Breast epithelium (tissue), 3 donors: ENCODE results near the gene BRPF3.

Source experiments
- CTCF ChIP-seq, 3 donors: fragments of 450-650 bp; IDR thresholded peaks; one replicate each; pipeline ENCODE4 v1.5.1; 2016 to 2017; ENCODE audit warnings: antibody characterized with exemption in 3 of 3, mild to moderate bottlenecking in 3 of 3, moderate library complexity in 3 of 3
- POLR2A ChIP-seq: fragments of 450-650 bp; IDR thresholded peaks from one replicate; pipeline ENCODE4 v1.6.1; 2016; ENCODE audit warnings: antibody characterized with exemption, mild to moderate bottlenecking, moderate library complexity
- POLR2AphosphoS5 ChIP-seq, 3 donors: sonication (generic); formaldehyde crosslinking; IDR thresholded peaks; one replicate each; pipeline ENCODE4 v1.6.1; 2017; ENCODE audit warnings: antibody characterized with exemption in 3 of 3

DNA sequence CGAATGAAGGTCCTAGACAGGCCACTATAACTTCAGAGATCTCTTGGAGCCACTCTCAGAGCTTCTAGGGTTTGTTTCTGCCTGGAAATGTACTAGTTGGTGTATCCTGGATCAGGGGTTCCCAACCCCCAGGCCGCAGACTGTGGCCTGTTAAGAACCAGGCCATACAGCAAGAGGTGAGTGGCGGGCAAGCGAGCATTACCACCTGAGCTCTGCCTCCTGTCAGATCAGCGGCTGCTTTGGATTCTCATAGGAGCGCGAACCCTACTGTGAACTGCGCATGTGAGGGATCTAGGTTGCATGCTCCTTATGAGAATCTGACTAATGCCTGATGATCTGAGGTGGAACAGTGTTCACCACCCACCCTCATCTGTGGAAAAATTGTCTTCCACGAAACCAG, 2.4 kb downstream of the BRPF3 start:
- TF ChIP-seq POLR2AphosphoS5 (IDR thresholded peaks at IDR 0.05) (no peak), CTCF (IDR thresholded peaks at IDR 0.05) (no peak), POLR2A (no peak)
